ENCODE results near the gene STH.

DNA sequence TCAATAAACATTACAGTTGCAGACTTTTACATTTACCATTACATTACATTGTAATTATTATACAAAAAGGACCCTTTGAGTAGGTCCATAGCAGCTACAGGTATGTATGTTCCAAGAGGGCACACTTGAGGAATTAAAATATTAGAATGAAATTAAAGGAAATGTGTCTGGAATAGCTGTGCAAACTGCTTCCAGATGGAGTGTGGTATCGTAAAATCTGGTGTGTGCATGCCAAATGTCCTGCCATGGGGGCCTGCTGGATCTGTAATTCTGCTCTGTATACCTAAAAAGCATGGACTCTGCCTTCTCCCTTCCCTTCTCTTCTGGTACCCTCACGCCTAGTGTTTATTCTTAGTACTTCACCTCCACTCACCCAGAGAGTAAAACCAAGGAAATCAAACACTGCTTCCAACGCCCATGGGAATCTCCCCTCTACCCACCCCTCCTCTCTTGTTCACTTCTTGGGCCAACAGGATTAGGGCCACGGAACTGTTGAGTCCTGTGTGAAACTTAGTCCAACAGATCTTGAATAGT, 38.7 kb downstream of the STH start:
- TF ChIP-seq ZNF747 (tag by site-specific recombination; IDR thresholded peaks at IDR 0.05): no peak
- no peak for TF ChIP-seq ZNF175 (tag by site-specific recombination; IDR thresholded peaks at IDR 0.05)
- TF ChIP-seq, protein P1, sequence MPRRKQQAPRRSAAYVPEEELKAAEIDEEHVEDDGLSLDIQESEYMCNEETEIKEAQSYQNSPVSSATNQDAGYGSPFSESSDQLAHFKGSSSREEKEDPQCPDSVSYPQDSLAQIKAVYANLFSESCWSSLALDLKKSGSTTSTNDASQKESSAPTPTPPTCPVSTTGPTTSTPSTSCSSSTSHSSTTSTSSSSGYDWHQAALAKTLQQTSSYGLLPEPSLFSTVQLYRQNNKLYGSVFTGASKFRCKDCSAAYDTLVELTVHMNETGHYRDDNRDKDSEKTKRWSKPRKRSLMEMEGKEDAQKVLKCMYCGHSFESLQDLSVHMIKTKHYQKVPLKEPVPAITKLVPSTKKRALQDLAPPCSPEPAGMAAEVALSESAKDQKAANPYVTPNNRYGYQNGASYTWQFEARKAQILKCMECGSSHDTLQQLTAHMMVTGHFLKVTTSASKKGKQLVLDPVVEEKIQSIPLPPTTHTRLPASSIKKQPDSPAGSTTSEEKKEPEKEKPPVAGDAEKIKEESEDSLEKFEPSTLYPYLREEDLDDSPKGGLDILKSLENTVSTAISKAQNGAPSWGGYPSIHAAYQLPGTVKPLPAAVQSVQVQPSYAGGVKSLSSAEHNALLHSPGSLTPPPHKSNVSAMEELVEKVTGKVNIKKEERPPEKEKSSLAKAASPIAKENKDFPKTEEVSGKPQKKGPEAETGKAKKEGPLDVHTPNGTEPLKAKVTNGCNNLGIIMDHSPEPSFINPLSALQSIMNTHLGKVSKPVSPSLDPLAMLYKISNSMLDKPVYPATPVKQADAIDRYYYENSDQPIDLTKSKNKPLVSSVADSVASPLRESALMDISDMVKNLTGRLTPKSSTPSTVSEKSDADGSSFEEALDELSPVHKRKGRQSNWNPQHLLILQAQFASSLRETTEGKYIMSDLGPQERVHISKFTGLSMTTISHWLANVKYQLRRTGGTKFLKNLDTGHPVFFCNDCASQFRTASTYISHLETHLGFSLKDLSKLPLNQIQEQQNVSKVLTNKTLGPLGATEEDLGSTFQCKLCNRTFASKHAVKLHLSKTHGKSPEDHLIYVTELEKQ (tag by site-specific recombination; IDR thresholded peaks at IDR 0.05; ENCODE audit: borderline replicate concordance): no peak
- TF ChIP-seq RBAK (tag by site-specific recombination; IDR thresholded peaks at IDR 0.05): no peak
- TF ChIP-seq, protein P2, sequence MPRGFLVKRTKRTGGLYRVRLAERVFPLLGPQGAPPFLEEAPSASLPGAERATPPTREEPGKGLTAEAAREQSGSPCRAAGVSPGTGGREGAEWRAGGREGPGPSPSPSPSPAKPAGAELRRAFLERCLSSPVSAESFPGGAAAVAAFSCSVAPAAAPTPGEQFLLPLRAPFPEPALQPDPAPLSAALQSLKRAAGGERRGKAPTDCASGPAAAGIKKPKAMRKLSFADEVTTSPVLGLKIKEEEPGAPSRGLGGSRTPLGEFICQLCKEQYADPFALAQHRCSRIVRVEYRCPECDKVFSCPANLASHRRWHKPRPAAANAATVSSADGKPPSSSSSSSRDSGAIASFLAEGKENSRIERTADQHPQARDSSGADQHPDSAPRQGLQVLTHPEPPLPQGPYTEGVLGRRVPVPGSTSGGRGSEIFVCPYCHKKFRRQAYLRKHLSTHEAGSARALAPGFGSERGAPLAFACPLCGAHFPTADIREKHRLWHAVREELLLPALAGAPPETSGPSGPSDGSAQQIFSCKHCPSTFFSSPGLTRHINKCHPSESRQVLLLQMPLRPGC (tag by site-specific recombination; IDR thresholded peaks at IDR 0.05): no peak
- TF ChIP-seq, protein P3, sequence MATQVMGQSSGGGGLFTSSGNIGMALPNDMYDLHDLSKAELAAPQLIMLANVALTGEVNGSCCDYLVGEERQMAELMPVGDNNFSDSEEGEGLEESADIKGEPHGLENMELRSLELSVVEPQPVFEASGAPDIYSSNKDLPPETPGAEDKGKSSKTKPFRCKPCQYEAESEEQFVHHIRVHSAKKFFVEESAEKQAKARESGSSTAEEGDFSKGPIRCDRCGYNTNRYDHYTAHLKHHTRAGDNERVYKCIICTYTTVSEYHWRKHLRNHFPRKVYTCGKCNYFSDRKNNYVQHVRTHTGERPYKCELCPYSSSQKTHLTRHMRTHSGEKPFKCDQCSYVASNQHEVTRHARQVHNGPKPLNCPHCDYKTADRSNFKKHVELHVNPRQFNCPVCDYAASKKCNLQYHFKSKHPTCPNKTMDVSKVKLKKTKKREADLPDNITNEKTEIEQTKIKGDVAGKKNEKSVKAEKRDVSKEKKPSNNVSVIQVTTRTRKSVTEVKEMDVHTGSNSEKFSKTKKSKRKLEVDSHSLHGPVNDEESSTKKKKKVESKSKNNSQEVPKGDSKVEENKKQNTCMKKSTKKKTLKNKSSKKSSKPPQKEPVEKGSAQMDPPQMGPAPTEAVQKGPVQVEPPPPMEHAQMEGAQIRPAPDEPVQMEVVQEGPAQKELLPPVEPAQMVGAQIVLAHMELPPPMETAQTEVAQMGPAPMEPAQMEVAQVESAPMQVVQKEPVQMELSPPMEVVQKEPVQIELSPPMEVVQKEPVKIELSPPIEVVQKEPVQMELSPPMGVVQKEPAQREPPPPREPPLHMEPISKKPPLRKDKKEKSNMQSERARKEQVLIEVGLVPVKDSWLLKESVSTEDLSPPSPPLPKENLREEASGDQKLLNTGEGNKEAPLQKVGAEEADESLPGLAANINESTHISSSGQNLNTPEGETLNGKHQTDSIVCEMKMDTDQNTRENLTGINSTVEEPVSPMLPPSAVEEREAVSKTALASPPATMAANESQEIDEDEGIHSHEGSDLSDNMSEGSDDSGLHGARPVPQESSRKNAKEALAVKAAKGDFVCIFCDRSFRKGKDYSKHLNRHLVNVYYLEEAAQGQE (tag by site-specific recombination; IDR thresholded peaks at IDR 0.05): no peak
- TF ChIP-seq, protein P4, sequence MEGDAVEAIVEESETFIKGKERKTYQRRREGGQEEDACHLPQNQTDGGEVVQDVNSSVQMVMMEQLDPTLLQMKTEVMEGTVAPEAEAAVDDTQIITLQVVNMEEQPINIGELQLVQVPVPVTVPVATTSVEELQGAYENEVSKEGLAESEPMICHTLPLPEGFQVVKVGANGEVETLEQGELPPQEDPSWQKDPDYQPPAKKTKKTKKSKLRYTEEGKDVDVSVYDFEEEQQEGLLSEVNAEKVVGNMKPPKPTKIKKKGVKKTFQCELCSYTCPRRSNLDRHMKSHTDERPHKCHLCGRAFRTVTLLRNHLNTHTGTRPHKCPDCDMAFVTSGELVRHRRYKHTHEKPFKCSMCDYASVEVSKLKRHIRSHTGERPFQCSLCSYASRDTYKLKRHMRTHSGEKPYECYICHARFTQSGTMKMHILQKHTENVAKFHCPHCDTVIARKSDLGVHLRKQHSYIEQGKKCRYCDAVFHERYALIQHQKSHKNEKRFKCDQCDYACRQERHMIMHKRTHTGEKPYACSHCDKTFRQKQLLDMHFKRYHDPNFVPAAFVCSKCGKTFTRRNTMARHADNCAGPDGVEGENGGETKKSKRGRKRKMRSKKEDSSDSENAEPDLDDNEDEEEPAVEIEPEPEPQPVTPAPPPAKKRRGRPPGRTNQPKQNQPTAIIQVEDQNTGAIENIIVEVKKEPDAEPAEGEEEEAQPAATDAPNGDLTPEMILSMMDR (tag by site-specific recombination; IDR thresholded peaks at IDR 0.05): no peak

Measured in HEK293 (cell line).